ENCODE results near the gene MTMR1.

MTMR1 gene

GRCh38 chrX:150692831-150693724 is at the start of gene MTMR1:
MTMR1 (plus strand) TSS chrX:150693396; CDS start chrX:150693531, 135 bp downstream.
- peak; percentile 46 for DNase-seq (ENCODE audit: low spot score)

- no peak for DNase-seq (ENCODE audit: low spot score)
These were observed 49.2 kb upstream of the MTMR1 start for GRCh38 chrX:150643958-150644357.

DNA sequence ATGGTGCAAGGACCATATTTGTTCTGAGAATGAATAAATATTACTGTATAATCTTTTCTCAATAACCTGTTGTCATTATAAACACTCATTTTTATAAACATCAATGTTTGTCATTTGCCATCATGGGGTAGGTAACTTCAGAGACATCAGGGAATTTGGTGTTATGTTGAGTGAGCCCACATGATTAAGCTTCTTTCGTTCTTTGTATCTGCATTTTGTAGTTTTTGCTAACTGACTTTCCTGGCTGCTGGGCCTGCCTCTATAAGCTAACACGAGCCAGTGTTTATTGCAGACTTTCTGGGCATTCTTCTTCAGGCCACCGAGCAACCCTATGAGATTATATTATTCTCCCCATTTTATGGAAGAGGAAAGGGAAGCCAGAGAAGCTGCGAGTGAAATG is 48.8 kb upstream of the MTMR1 start:
- DNase-seq (ENCODE audit: low spot score): no peak

GRCh38 chrX:150647331-150647730 is 45.9 kb upstream of the MTMR1 start:
- DNase-seq (ENCODE audit: low spot score): no peak

DNA sequence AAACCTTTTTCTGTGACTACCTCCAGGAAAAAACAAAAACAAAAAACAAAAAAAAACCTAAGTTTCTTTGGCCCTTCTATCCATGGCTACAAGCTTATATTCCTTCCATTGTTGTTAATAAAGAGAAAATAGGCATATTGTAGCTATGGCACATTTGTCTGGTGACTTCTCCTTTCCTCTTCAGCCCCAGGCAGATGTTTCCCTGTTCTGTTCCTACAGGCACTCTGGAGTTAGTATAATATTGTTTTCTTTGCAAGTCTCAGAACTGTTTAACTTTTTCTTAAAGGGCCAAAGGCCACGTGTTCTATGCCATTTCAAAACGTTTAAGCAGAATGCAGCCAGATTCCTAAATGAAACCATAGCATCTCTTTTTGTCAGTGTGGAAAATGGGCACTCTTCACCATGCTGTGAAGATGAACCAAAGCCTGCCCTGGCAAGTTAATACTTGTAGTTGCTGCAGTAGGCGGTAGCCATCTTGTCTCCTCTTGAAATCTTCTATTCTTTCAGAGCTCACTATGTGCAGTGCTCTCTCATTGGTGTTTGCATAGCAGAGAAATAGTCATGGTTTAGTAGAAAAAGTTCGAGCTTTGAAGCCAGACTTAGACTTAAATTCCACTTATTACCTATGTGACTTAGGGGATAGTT is 44.8 kb upstream of the MTMR1 start:
- DNase-seq (ENCODE audit: low spot score): no peak

GRCh38 chrX:150649096-150649870 is 43.9 kb upstream of the MTMR1 start:
- peak; percentile 5 for DNase-seq (ENCODE audit: low spot score)

DNA sequence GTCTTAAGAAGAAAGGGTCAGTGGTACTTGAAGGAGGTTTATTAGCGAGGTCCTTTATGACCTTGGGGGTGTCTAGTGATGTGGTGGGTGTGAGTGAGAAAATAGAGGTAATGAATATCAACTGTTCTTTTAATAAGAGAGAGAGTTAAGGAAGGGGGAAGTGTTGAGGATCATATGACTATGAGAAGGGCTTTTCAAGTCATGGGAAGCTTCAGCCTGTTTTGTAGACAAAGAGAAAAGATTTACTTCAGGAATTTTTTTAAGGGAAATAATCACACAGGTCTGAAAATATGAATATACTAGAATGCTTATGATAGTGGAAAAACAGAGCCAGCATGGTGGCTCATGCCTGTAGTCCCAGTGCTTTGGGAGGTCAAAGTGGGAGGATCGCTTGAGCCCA is 41.3 kb upstream of the MTMR1 start:
- no peak for DNase-seq (ENCODE audit: low spot score)

- no peak for DNase-seq (ENCODE audit: low spot score)
These were observed 37.4 kb upstream of the MTMR1 start for GRCh38 chrX:150655788-150656187.

- DNase-seq (ENCODE audit: low spot score): no peak
These were observed 30.1 kb upstream of the MTMR1 start for GRCh38 chrX:150663073-150663472.

DNA sequence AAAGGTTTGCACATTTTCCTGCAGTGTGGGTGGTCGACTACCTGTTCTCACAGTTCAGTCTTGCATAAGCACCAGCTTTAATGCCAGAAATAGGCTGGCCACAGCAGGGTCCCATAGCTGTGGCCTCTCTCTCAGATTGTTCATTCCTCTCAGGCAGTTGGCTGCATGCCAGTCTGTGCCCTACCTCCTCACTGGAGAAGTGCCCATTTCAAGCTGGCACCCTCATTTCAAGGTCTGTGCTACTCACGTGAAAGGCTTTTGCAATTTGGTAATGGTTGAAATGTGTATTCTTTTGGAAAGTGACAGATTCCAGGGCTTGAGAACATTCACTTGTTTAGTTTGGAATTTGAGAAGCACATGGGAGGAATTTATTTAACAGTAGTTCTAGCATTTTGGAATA is 28.9 kb upstream of the MTMR1 start:
- DNase-seq (ENCODE audit: low spot score): no peak

GRCh38 chrX:150676221-150676620 is 17.0 kb upstream of the MTMR1 start:
- no peak for DNase-seq (ENCODE audit: low spot score)

- DNase-seq (ENCODE audit: low spot score): no peak
These were observed 12.2 kb upstream of the MTMR1 start for GRCh38 chrX:150680974-150681373.

DNA sequence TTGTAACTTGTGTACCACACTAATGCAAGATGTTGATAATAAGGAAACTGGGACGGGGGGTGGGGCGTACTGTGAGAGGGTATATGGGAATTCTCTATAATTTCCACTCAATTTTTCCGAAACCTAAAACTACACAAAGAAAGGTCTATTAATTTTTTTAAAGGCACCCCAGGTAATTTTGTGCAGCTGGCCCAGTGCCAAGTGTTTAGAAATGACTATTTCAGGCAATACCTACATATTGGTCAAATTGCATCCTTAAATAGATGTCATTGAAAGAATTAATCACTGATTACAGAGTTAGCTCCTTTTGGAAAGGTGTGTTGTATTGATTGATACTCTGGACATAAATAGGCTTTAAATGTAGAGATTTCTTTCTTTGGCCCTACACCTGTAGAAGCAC is 10.1 kb upstream of the MTMR1 start:
- DNase-seq (ENCODE audit: low spot score): no peak

DNA sequence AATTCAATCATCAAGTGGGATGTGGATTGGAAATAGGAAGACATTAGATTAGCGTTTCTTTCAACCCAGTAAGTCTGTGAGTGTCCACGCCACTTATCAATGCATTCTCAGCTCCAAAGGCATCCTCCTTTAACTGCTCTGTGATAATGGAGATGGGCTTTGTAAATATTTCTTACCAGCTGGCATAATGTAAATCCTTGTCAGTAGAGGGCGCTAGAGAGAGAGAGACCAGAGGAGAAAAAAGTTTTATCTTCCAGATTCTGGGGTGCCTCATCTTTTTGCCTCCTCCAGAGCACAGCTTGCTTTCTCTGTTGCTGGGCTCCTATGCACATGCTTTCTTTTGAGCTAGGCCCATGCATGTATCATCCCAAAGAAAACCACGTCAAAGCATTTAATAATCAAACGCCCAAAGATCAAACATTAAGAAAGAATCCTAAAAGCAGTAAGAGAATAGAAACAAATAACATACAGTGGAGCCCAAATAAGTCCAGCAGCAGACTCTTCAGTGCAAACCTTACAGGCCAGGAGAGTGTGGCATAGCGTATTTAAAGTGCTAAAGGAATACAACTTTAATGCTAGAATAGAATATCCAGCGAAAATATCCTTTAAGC is 9.6 kb upstream of the MTMR1 start:
- peak; percentile 25 for DNase-seq (ENCODE audit: low spot score)

DNA sequence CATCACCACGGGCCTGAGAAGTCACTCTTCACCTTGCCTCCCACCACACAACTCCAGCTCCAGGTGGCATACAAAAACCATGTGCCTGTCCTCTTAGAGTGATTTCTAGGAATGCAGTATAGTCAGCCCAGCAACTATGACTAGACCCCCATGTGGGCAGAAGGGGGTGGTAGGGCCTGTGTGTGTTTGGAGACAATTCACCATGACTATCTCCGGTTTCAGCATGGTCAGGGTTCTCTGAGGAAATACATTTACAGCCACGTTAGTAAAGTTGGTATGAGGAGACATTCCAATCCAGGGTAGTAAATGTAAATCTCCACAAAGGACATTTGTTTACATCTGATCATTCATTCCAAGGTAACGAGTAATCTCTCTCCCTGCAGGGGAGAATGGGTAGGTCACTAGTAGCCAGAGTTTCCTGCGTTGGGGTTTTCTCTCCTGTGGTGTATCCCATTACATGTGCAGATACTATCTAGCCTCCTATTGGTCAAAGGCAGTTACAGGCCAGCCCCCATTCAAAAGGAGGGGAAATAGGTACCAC is 4.2 kb upstream of the MTMR1 start:
- peak; percentile 71 for DNase-seq (ENCODE audit: low spot score)

GRCh38 chrX:150690126-150690525 is 3.1 kb upstream of the MTMR1 start:
- DNase-seq (ENCODE audit: low spot score): peak; percentile 68

GRCh38 chrX:150692296-150692695 is 900 bp upstream of the MTMR1 start:
- no peak for DNase-seq (ENCODE audit: low spot score)

- peak; percentile 61 for DNase-seq (ENCODE audit: low spot score)
These were observed 754 bp downstream of the MTMR1 start for GRCh38 chrX:150693725-150694574.

DNA sequence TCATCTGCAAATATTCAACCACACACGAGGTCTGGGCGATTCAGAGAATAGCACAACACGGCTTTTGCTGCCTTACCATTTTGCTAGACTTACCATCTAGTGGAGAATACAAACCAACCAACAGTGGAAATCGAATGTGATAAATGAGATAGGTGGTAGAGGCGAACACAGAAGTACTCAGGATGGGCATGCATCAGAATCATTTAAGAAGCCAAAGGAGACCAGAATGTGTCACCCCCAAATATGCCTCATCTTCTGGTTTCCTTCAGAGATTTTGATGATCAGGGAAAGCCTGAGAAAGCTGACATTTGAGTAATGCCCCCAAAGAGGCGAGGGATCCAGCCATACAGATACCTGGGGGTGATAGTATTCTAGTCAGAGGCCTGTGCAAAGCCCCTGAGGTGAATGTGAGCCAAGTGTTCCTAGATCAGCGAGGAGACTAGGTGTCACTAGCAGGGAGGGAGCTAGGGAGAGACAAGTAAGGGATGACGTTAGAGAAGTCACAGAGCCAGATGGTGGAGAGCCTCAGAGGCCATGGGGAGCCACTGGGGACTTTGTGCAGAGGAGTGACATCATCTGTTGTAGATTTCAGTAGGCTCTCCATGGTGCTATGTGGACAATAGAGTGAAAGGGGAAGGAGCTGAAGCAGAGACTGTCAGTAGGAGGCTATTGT is 1.7 kb downstream of the MTMR1 start:
- no peak for DNase-seq (ENCODE audit: low spot score)

- no peak for DNase-seq (ENCODE audit: low spot score)
These were observed 3.1 kb downstream of the MTMR1 start for GRCh38 chrX:150696331-150696730.

Measured in AG08396 (cell line).